CD4-positive, alpha-beta T cell treated with Interleukin-1 beta for 1 hour (primary cell): ENCODE data around the gene MRGPRE.

ENCODE experiments used
- DNase-seq, 2 donors: peaks; one replicate each; pipeline ENCODE4 v3.0.0-alpha.2; 2020 to 2022

Gene MRGPRE

GRCh38 chr11:3177931-3178330 is 54.3 kb downstream of the MRGPRE start:
- DNase-seq = no peak
